Activated T-helper 1 cell treated with anti-CD3 and anti-CD28 coated beads, Interleukin-2, amount 50 U/mL, for 16 hours (primary cell): Measurements from ENCODE around the gene C2CD4C.
"Not testable (repeated sequence)": the region's sequence is repeated elsewhere in the genome, so short reads cannot be mapped to it uniquely, and the experiment has no call there.

ENCODE experiments used
- DNase-seq, 2 donors: peaks; one replicate each; pipeline ENCODE4 v3.0.0-alpha.2; 2020; ENCODE audit warnings: low read depth in 1 of 2, low spot score in 1 of 2

The C2CD4C gene

GRCh38 chr19:383922-384798, 24.8 kb downstream of the C2CD4C start:
- DNase-seq, result no peak

- DNase-seq, result no peak
Observed at GRCh38 chr19:383040-383439, 25.9 kb downstream of the C2CD4C start.

GRCh38 chr19:382578-382977, 26.4 kb downstream of the C2CD4C start:
- peak in 1 of 2 donors; percentile 30 for DNase-seq

- DNase-seq, result not testable (repeated sequence)
Observed at GRCh38 chr19:381901-382300, 27.0 kb downstream of the C2CD4C start.

- DNase-seq, result not testable (repeated sequence)
Observed at GRCh38 chr19:380618-381219, 28.2 kb downstream of the C2CD4C start.

GRCh38 chr19:379796-380195, 29.2 kb downstream of the C2CD4C start:
- no peak for DNase-seq

- no peak for DNase-seq
Observed at GRCh38 chr19:378706-379105, 30.2 kb downstream of the C2CD4C start.

- DNase-seq, result no peak
Observed at GRCh38 chr19:377801-378581, 31.0 kb downstream of the C2CD4C start.

- DNase-seq, result no peak
Observed at GRCh38 chr19:376111-376470, 32.9 kb downstream of the C2CD4C start.

GRCh38 chr19:375395-376110, 33.4 kb downstream of the C2CD4C start:
- DNase-seq, result no peak

GRCh38 chr19:374886-375235, 34.1 kb downstream of the C2CD4C start:
- DNase-seq, result no peak

- DNase-seq, result no peak
Observed at GRCh38 chr19:374183-374885, 34.6 kb downstream of the C2CD4C start.

GRCh38 chr19:373391-374182, 35.4 kb downstream of the C2CD4C start:
- DNase-seq, result no peak

- no peak for DNase-seq
Observed at GRCh38 chr19:372306-372890, 36.5 kb downstream of the C2CD4C start.

GRCh38 chr19:371501-372168, 37.3 kb downstream of the C2CD4C start:
- no peak for DNase-seq

GRCh38 chr19:370641-371330, 38.2 kb downstream of the C2CD4C start:
- DNase-seq, result no peak

- DNase-seq, result no peak
Observed at GRCh38 chr19:369876-370275, 39.1 kb downstream of the C2CD4C start.

GRCh38 chr19:369256-369655, 39.7 kb downstream of the C2CD4C start:
- no peak for DNase-seq
